HG02642 (cell line): ENCODE data around the gene SLC39A9.
"Not testable (repeated sequence)": the region's sequence is repeated elsewhere in the genome, so short reads cannot be mapped to it uniquely, and the experiment has no call there.

Experiments used
- ATAC-seq: cut with Tn5 transposase; IDR thresholded peaks from one replicate; pipeline ENCODE4 v1.9.1; 2021; ENCODE audit warnings: mild to moderate bottlenecking; ENCODE audit not compliant: unreplicated experiment, poor library complexity

SLC39A9 gene

DNA sequence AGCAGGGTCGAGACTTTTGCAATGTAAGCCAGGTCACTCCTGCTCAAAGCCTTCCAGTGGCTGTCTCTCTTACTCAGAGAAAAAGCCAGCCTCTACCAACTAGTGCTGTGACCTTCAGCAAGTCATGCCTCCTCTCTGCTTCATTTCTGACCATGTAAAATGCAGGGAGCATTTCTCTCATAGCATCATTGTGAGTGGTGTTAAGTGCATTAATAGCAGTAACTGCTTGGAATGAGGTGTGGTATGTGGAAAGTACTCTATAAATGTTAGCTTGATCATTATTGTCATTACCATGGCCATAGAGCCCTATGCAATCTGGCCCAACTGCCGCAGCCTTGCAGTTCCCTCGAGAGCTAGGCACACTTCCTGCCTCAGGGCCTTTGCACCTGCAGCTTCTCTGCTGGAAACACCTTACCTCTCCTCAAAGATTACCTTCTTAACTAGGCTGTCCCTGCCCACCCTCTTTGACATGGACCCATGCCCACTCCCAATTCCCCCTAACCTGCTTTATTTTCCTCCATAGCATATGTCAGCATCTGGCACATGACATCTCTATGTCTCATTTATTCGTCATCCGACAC, 96.9 kb downstream of the SLC39A9 start:
- ATAC-seq = no peak

DNA sequence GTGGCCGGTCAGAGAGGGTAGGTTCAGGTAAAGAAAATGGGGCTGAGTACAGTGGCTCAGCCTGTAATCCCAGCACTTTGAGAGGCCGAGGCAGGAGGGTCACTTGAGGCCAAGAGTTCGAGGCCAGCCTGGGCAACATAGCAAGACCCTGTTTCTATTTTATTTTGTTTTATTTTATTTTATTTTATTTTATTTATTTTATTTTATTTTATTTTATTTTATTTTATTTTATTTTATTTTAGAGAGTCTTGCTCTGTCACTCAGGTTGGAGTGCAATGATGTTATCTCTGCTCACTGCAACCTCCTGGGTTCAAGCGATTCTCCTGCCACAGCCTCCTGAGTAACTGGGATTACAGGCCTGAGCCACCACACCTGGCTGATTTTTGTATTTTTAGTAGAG, 99.4 kb downstream of the SLC39A9 start:
- ATAC-seq = not testable (repeated sequence)

DNA sequence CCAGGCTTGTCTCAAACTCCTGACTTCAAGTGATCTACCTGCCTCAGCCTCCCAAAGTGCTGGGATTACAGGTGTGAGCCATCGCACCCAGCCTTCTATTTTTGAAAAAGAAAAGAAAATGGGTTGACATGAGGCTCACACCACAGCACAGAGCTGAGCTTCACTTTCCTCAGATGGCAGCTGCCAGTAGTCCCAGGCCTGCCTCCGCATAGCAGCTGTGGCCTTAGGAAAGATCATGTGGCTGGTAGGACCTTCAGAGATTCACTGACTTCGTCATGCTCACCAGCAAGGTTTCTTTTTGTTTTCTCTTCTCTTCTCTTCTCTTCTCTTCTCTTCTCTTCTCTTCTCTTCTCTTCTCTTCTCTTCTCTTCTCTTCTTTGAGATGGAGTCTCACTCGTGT, 99.8 kb downstream of the SLC39A9 start:
- ATAC-seq = not testable (repeated sequence)

DNA sequence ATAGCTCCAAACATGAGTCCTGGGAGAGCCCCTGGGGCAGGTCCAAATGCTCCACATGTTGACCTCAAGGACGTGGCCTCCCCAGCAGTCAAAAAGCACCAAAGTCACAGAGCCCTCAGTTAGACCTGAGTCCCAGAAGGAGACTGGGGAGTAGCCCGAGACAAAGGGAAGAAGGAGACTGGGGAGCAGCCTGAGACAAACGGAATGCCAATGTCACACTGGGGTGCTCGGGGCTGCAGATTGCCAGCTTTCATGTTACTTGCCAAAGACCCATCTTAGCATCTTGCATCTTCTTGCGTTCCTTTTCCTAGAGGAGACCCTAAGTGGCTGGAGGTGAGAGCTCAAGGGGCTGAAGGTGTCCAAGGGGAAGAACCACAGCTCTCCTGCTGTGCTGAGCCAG, 100.9 kb downstream of the SLC39A9 start:
- ATAC-seq = no peak

DNA sequence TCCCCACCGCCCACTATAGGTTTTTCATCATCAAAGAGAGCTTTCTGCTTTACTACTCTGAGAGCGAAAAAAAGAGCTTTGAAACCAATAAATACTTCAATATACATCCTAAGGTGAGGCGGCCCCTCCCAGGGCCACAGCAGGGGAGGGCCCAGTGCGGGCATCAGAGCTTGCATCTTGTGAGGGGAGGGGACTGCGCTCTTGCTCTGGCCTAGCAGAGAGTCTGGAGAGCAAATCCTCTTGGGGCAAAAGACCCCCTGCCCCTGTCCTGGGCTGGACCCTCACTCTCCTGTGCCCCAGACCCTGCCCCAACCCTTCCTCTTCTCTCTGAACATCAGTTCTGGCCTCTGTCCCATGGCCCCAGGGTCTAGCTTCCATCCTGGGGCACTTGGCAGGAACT, 101.6 kb downstream of the SLC39A9 start:
- ATAC-seq = no peak

DNA sequence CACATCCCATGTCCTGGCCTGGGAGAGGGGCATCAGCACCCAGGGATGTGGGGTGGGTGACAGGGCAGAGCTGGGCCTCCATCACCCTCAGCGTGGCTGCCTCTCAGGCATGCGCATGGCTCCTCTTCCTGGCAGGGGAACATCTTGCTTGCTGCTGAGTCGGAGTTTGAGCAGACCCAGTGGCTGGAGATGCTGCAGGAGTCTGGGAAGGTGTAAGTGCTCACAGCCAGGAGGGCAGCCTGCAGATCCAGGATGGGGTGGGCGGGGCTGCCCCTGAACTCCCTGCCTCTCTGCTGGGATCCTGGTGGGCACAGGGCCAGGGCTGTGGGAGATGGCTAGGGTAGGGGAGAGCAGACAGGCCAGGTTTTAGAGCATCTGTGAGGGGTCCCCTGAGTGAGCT, 102.2 kb downstream of the SLC39A9 start:
- no peak for ATAC-seq

DNA sequence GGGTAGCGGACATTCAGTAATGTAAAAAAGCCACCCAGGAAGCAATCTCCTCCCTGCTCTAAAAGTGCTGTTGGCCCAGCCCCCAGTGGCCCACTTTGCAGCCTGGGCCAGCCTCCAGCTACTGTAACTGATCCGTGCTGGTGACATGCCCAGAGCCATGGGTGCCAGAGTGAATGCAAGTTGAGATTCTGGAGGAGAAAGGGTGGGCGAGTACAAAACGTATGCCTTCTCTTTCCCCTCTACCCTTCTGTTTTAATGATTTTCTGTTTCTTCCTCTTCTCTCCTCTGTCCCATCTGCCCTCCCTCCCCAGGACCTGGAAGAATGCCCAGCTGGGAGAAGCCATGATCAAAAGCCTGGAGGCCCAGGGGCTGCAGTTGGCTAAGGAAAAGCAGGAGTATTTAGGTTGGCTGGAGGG, 102.9 kb downstream of the SLC39A9 start:
- no peak for ATAC-seq

DNA sequence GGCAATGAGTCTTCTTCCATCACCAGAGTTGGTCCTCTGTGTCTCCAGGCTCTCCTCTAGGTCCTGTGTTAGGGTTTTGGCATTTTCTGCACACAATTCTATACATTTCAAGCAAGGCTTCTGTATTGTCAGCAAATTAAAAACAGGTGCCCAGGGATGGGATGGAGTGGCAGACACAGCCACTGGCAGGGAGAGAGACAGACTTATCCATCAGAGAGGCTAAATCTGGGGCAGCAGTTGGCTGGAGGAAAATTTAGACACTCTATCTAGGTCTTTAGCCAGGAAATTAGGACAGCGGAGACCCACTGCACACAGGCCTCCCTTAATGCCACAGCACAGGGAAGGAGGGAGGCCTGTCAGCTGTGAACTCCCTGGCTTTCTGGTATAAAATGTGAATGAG, 106.3 kb downstream of the SLC39A9 start:
- no peak for ATAC-seq

DNA sequence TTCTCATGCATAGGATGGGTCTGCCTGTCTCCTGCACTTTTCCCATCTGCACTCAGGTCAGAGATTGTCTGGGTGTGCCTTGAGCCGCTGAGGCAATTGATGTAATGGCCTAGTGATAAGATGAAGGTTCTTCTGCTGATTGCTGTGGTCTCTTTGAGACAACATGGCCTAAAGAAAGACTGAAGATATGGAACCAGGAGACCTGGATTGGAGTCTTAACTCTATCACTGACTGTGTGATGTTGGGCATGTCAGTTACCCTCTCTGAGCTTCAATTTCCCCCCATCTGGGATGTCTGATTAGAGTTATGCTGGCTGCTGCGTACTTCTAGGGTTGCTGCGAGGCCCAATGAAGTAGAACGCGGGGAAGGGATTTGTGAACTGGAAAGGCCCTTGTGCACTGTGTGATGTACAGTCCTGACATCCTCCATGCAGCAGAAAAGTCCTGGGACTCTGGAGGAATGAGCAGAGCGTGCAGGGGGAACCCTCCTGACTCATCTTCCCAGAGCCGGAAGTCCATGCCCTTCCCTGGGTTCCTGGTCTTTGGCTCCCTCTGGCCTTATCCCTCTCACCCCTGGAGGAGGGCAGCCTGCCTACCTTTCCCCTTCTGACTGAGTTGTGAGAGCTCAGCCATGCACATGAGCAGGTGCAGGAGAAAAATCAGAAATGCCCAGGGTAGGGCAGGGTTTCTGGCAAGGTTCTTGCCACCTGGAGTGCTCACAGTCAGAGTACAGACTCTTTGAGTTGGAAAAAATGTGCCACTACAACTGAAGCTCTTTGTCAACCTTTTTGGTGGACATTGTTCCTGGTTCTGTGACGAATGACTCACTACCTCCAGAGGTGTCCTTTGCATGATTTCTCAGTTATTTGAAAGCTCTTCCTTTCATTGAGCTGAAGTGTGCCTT, 107.1 kb downstream of the SLC39A9 start:
- no peak for ATAC-seq

DNA sequence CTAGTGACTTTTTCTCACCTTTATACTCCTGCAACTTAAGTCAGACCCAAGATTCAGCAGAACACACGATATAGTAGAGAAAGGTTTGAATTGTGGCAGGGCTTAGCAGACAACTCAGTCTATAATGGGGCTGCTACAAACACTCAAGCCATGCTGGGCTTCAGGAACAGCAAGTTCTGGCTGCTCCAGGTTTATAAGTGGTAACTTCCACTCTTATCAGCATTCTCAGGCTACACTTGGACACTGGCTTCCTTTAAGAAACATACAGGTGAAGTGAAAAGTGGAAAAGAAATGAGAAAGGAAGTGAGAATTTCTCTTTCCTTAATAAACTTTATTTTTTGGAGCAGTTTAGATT, 107.7 kb downstream of the SLC39A9 start:
- no peak for ATAC-seq
